ENCODE results near the gene ERCC1. TPM values are rescaled to one million over a fixed set of nuclear protein-coding genes. Genes with fewer than 3 reads are reported as not detected.

The ERCC1 gene
- total RNA-seq, 4 donors from 2014 or later = 57.5 to 85.2 (median 64.7) TPM

DNA sequence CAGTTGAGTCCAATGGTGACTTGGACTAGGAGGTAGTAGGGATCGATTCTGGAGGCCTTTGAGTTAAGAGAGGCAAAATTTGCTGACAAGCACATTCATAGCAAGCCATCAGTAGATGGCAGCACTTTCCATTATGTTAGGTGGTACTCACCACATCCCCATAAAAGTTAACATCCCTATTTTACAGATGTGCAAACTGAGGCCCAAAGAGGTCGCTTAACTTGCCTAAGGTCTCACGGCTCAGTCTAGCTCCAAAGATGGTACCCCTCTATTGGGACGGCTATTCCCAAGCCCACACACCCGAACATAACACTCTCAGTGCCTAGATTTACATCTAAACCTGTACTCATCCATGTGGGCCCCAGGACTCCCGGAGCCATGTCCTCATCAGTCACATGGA, 22.6 kb upstream of the ERCC1 start:
- TF ChIP-seq, protein P1, sequence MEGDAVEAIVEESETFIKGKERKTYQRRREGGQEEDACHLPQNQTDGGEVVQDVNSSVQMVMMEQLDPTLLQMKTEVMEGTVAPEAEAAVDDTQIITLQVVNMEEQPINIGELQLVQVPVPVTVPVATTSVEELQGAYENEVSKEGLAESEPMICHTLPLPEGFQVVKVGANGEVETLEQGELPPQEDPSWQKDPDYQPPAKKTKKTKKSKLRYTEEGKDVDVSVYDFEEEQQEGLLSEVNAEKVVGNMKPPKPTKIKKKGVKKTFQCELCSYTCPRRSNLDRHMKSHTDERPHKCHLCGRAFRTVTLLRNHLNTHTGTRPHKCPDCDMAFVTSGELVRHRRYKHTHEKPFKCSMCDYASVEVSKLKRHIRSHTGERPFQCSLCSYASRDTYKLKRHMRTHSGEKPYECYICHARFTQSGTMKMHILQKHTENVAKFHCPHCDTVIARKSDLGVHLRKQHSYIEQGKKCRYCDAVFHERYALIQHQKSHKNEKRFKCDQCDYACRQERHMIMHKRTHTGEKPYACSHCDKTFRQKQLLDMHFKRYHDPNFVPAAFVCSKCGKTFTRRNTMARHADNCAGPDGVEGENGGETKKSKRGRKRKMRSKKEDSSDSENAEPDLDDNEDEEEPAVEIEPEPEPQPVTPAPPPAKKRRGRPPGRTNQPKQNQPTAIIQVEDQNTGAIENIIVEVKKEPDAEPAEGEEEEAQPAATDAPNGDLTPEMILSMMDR (IDR thresholded peaks at IDR 0.05; ENCODE audit: low read depth) = no peak

DNA sequence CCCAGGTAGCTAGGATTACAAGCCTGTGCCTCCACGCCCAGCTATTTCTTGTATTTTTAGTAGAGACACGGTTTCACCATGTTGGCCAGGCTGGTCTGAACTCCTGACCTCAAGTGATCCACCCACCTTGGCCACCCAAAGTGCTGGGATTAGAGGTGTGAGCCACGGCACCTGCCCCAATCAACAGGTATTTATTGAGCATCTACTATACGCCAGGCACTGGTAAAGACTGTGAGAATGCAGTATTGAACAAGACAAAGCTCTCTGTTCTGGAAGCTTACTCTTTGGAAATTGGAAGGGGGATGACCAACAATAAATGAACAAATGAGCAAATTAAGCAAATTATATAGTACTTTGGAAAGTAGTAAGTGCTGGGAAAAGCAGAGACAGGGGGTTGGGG, 21.4 kb upstream of the ERCC1 start:
- TF ChIP-seq, protein P1 (IDR thresholded peaks at IDR 0.05; ENCODE audit: low read depth) = no peak

DNA sequence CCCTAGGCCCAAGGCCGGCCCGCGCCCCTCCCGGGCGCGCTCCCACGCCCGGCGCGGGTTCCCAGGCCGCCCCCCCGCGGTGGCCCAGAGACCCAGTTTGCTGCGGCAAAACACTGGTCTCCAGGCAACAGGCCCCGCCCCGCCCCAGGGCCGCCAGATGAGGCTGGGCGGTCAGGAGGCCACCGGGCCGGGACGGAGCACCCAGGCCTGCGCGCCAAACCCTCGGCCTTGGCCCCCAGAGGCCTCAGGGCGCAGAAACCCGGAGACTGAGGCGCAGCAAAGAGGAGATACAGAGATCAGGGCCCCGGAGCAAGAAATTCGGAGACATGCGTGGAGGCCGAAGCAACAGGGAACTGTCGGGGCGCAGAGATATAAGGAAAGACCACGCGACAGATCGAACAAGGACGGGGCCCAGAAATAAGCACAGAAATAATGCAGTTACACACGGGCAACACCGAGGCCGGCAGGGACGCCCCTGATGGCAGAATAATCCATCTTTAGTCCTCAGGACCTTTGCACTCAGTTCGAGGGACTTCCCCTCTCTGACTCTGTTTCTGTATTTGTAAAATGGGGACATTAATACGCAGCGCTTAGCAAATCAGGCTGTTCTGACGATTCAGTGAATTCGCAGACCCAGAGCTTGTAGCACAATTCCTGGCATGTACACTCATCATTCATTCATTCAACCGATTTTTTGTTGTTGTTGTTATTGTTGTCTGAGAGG, 20.8 kb upstream of the ERCC1 start:
- TF ChIP-seq, protein P1 (IDR thresholded peaks at IDR 0.05; ENCODE audit: low read depth) = no peak

DNA sequence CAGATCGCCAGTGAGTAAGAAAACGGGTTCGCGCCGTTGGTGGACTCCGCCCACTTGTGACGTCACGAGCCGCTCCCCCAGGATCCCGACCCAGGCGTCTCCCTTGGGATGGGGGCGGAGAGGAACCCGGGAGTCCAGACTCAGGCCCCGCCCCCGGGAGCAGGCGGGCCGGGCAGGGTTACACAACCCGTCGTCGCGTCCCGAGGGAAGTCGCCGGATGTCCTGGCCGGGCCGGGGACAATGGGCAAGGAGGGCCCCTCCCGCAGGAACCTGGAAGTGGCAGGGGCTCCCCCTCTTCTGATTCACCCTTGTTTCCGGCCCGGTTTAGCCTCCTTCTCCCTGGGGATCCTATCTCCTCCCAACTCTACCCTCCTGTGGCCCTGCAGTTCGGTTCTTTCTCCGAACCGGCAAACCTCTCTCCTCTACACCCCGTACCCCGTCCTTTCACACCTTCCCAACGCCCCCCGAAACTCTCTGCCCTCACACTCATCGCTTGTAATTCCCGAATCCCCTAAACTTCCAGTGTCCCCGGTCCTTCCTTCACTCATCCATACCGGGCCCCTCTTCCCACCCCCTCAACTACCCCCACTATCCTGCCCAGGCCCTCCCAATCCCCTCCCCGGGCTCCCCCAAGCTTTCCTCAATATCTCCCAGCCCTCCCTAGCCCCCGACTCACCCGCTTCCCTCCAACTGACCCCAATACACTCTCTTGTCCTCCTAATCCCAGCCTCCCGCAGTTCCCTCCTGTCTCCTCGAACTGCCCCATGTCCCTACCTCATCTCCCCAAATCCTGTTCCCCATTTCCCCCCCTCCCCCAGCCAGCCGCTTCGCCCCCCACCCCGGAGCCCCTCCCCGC, 20.0 kb upstream of the ERCC1 start:
- TF ChIP-seq, protein P1 (IDR thresholded peaks at IDR 0.05; ENCODE audit: low read depth) = no peak

DNA sequence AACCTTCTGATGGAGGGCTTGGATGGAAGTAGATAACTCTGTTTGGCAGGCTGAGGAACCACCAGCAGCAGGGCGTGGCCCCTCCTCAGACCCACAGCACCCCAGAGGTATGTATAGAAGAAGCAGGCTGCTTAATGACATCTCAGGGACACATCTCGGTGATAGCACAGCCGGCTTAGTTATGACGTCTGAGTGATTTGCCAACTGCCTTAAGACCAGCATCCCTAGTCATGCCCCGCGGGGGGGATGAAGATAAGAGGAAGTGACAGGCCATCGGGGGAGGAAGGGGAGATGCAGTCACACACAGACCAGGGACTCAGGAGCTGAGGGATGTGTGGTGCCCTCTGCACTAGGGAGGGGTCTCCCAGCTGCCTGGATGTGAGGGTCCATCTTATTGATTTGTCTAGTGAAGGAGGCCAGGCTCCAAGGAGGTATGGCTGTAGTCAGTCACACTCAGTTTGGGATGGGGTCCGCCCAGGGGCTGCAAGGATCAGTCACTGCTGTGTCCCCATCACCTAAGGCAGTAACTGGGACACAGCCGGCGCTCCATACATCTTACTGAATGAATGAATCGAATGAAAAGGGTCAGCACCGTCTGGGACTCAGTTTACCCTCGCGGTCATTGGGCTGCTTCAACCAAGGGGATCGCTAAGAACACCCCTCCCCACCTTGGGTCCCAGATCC, 19.2 kb upstream of the ERCC1 start:
- TF ChIP-seq, protein P1 (IDR thresholded peaks at IDR 0.05; ENCODE audit: low read depth) = no peak

DNA sequence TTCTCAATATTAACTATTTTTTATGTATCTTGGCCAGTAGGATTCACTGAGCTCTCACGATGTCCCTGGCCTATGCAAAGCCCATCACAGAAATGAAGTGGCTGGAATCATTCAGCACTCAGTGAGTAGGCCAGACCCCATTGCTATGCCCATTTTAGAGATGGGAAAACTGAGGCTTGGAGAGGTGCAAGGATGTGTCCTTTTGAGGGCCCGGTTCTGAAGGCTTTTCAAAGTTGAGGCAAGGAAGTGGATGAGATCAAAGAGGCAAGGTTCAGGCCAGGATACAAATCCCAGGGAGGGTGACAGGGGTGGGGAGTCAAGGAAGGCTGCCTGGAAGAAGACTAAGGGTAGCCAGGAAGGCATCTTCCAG, 18.7 kb upstream of the ERCC1 start:
- TF ChIP-seq, protein P1 (IDR thresholded peaks at IDR 0.05; ENCODE audit: low read depth) = no peak

All from subcutaneous adipose tissue (tissue), 4 donors.